Measurements from ENCODE around the gene ALG1.
"Not testable (repeated sequence)": the region's sequence is repeated elsewhere in the genome, so short reads cannot be mapped to it uniquely, and the experiment has no call there.

ALG1 gene

DNA sequence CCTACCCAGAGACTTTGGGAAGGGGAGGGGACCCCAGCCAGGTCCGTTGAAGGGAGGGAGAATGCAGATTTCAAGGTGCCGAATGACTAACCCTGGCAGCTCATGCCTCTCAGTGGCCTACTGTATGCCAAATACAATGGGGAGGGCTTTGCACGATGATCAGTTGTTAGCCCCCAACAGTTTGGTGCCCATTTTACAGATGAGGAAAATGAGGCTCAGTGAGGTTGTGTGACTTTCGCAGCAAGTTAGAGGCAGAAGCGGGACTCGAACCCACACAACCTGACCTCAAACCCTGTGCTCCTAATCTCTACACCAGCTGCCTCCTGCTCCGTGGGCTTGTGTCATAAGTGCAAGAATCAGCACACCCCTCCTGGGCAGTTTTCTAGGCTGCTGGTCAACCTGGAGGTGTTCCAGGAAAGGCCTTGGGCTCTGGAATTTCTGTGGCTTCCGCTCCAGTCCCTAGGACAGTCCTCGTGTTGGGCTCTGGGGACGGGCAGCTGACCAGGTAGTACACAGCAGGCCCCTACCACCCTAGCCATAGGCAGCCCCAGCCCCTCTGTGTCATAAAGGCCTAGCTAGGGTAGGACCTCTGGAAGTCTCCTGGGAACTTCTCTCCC, 26.0 kb upstream of the ALG1 start:
- no peak for DNase-seq

DNA sequence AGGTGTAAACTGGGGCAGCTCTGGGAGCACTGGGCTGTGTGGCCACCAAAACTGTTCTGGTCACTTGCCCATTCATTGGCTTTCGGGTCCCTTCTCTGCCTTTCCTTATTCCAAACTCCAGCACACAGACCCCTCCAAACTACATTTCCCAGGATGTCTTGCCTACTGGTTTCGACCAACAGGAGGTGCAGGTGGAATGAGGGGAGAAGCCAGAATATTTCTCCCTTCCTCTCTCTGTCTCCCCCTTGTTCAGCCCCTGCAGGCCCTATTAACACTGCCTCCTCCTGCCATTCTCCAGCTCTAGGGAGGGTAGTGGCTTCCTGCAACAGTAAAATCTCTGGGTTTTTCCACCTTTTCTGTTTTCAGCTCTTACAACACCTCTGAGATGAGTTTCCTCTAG, 24.7 kb upstream of the ALG1 start:
- DNase-seq: no peak

DNA sequence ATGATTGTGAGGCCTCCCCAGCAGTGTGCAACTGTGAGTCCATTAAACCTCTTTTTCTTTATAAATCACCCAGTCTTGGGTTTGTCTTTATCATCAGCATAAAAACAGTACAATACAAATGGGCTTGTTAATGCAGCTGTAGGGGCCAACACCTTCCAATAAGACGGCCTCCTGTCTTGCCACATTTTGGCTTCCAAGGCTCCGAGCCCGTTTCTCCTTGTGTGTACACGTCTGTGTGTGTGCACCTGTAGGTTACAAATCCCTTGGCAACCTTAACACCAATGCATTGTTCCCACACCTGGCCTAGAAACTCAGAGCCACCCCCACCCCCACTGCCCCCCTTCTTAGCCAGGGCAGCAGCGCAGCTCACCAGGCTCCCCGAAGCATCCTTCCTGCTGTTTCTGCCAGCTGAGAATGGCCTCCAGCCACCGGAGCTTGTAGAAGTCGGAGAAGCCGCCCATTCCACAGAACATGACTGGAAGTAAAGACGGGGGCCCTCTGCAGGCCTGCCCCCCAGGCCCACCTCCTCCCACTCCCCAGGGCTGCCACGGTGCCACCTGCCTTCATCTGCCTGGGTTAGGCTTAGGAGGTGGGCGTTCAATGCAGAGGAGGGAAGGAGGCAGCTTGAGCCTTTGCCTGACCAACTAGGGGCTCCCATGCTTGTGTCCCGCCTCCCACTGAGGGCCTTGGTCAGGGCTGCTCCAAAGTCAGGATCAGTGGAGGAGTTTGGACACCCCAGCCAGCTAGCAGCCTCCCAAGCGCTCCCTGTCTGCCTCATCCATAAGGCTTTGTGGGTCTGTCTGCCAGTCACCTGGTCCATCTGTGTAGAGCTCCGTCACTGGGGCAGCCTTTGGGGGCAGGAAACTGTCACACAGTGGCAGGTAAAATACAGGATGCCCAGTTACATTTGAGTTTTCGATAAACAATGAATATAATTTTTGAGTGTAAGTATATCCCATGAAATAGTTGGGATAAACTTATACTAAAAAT, 16.5 kb upstream of the ALG1 start:
- DNase-seq: no peak

DNA sequence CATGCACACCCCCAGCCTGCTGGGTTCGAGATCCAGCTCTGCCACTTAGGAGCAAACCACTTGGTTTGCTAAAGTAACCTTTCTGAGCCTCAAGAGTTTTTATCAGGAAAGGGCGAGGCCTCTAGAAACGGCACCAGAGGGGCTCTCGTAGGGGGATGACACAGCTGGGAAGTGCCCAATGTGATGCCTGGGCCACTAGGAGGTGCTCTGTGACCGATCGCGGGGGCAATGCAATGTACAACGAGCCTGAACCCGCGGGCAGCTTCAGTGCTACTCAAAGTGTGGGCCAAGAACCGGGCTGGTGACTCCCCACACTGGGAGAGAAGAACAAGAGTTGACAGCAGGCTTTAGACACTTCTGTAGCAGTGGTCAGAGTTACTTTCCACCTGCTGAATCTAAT, 15.3 kb upstream of the ALG1 start:
- DNase-seq: no peak

DNA sequence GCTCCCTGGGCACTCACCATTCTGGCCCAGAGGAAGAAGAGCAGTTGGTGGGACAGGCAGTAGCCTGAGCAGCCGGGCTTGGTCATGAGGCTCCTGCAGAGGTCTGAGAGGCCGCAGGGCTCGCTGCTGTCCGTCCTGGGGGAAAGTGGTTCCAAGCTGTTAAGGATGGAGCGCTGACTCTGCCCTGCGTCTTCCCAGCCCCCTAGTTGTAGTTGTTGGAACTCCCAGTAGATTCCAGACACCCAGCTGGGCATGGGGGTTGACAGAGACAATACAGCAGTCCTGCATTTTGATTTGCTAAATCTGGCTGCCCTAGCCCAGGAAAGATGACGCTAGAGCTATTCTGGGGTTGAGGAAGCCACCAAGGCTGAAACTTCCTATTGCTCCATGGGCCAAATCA, 13.2 kb upstream of the ALG1 start:
- no peak for DNase-seq

DNA sequence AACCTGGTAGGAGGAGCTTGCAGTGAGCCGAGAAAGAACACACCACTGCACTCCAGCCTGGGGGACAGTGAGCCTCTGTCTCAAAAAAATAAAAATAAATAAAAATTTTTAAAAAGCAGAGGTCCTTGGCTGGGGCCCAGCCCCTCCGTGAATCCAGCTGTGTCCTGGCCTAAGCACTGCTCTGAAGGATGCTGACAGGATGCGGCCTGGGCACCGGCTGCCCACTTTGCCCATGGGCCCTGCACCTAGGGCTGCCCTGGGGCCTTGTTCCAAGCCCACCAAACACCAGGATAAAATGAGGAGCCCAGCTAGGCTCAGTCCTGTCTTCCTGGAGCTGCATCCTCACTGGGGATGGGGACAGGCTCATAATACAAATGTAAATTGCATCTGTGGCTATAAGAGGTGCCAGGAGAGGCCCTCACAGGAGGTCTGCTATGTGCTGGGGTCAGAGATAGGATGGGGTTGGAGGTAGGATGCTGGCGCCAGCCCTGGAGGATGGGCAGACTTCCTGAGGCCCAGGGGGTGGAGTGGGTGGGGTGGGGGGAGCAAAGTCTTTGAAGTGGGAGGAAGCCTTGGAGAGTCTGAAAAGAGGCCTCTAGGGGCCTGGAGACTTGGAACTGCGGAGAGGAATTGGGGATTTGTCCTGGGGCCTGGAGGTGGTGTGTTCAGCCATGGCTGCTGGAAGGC, 12.1 kb upstream of the ALG1 start:
- DNase-seq: no peak

DNA sequence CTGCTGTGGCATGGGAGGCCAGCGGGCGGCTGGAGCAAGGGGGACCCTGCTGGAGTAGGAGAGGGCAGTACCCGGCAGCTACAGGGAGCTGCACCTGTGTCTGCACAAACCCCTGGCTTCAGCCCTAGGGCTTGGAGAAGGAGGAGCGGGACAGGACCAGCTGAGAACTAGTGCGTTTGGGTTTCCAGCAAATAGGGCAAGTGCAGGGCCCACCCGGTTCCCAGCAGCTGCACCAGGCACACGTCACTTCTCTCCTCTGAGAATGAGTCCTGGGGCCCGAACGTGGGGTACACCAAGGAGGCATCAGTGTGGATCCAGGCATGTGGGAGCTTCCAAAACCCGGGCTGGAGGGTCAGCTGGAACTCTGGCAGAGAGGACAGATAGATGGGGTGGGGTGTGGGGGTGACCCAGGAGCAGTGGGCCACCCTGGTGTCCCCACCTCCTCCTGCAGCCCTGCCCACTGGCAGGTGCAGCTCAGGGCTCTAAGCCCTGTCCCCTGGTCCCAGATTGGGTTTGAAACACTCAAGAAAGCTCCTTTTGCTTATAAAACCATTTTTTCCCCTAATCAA, 11.5 kb upstream of the ALG1 start:
- no peak for DNase-seq

DNA sequence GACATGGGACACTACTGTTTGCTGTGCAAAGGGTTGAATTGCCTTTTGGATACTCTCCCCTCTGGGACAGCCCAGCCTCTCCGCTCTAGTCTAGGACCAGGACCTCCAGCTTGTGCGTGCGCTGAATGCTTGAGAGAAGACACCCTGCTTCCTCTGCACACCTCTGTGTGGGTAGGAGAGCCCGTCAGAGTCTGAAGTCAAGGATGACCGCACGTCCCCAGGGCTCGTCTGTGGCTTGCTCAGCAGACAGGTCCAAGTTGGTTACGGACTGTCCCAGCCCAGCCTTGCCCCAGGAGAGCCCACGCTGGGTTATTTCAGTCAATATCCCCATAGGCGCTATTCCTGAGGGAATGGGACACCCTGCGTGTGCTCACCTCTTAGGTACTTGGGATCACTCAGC, 9.6 kb upstream of the ALG1 start:
- DNase-seq: no peak

DNA sequence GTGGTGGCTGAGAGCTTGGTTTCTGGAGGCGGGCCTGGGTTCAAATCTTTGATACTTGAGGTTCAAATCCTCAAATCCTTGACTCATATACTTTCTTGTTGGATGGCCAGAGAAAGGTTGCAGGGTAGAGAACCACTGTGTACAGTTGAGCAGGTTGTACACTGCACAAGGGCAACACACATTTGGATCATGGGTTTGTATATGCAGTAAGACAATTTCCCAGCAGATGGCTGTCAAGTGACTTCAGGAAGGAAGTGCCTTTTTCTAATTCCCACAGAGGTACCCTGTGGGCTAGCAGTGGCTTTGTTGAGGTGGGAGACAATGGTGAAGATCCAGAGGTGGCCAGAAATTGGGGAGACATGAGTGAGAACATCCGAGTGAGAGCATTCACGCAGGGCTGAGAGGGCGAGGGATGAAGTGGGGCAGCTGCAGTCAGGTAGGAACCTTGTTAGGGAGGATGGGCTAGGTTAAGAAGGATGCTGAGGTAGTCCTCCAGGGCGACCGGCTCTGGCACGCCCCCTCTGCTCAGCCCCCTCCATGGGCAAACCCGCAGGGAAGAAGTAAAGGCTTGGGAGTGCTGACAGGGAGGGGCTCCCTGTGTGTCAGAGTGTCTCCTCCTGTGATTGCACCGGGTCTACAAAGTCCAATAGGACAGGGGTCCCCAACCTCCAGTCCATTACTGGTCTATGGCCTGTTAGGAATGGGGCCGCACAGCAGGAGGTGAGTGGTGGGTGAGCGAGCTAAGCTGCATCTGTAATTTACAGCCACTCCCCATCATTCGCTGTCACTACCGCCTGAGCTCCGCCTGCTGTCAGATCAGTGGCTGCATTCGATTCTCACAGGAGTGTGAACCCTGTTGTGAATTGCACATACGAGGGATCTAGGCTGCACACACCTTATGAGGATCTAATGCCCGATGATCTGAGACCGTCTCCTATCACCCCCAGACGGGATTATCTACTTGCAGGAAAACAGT, 8.6 kb upstream of the ALG1 start:
- no peak for DNase-seq

DNA sequence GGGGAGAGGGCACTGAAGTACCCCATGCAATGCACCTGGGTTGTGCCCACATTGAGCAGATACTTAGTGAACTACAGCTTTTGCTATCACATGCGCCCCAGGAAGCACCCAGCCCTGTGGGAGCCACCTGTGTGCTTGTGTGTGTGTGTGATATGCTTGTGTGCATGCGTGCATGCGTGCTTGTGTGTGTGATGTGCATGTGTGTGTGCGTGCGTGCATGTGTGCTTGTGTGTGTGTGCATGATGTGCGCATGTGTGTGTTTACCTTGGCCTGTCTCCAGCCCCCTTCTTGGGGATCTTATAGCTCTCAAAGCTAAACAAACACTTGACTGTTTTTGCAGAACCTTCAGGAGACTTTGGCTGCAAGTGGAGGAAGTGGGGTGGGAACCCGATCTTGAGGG, 6.7 kb upstream of the ALG1 start:
- DNase-seq: no peak

DNA sequence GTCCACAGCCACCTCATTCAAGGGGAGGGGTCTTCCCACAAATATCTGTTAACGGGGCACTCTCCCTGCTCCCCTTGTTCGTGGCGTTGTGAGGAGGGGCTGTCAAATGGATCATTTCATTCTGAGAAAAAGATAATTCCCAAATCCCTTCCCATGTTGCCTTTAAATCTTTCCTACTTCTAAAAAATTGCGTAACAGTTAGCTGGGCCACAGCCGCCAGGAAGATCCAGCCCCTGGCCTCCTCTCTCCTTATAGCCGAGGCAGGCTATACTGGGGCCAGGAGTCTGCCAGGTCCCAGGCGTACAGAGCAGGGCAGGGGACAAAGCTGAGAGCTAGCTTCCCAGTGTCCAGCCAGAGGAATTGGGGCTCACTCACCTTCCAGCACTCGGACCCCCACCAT, 6.3 kb upstream of the ALG1 start:
- no peak for DNase-seq

DNA sequence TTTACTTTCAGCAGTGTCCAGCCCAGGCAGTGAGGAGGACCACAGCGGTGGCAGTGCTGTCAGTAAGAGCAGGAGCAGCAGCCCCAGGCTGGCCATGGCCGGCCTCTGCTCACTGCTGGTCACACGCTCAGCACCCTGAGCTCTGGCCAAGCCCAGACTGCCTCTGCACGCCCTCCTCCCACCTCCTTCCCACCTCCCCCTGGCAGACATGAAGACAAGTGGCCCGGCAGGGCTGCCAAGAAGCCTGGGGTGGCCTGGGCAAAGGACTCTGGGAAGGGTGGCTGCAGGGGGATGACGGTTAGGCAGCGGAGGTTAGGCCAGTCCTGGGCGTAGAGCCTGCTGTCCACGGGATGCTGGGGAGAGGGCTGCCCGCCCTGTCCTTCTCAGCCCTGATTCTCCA, 5.8 kb upstream of the ALG1 start, which contains the start of gene C16orf89:
TSS of gene C16orf89 (minus strand) at position 144 of the 400 bp plus-strand sequence. CDS start at position 96, 48 bp downstream.
- no peak for DNase-seq

DNA sequence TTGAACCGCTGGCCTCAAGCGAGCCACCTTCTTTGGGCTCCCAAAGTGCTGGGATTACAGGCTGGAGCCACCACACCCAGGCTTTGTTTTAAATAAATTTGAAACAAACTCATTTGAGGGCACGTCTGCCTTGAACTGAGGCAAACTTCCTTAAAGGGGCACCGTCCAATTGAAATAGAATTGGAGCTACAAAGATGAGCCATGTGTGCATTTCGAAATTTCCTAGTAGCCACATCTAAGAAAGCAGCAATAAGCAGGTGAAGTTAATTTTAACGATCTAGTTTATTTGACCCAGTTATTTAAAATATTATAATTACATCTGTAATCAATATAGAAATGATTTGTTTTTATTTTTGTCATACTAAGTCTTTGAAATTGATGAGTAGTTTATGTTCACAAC, 5.1 kb upstream of the ALG1 start:
- DNase-seq: no peak

DNA sequence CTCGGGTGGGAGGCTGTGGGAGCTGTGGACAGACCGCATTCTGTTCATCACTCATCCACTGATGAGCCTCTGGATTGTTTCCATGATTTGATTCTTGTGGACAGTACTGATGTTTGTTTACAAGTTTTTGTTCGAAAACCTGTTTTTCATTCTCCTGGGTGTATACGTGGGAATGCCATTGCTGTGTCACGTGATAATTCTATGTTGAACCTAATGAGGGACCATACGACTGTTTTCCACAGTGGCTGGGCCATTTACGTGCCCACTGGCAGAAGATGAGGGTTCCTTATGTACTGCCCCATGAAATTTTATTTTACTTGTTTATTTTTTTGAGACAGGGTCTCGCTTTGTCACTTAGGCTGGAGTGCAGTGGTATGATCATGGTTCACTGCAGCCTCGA, 2.6 kb upstream of the ALG1 start:
- no peak for DNase-seq

DNA sequence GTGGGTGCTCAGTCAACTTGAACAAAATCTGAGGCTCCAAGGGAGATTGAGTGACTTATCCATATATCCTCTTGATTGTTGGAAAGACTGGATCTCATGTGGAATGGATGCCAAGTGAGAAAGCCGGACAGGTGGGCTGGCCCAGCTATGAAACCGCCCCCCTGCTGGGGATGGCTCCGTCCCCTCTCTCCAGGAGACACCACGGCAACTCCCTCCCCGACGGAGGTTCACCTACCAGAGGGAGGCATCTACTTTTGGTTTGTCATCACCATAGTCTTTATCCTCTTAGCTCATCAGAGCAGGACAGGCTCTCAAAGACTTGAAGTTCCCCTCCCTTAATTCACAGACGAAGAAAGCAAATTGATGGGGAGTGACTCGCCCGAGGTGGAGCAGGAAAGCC, 1.8 kb upstream of the ALG1 start:
- no peak for DNase-seq

DNA sequence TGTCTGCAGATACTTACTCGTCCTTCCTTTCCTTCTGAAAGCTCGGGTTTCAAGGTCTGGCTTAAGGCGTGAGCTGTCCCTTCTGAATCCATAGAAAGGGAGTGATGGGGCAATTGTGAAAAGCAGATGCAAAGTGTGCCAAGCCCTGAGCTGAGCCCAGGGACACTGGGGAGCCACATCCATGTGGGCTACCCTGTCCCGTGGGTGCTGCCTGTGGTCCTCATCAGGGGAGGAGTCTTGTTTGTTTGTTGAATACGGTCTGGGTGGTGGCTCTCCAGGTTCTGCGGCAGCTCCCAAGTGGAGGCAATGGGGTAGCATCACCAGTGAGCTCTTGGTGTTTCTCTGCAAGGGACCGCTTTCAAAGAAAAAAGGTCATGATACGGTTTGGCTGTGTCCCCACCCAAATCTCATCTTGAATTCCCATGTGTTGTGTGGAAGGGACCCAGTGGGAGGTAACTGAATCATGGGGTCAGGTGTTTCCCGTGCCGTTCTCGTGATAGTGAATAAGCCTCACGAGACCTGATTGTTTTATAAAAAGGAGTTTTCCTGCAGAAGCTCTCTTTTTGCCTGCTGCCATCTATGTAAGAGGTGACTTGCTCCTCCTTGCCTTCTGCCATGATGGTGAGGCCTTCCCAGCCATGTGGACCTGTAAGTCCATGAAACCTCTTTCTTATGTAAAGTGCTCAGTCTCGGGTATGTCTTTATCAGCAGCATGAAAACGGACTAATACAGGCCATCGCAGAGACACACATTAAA, 1.0 kb upstream of the ALG1 start:
- no peak for DNase-seq

DNA sequence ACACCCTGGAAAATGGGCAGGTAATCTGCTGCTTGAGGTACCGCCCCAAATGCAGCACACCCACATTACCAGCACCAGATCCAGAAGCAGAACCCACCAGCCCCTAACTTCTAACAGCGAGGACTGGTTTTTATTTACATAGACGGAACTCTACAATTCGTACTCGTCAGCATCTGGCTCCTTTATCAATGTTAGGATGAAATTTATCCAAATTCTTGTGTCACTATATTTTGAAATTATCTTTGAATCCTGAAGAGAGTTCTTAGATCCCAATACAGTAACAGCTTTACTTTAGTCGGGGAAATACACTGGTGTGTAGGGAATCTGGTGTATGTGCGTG, 332 bp upstream of the ALG1 start:
- DNase-seq: no peak

DNA sequence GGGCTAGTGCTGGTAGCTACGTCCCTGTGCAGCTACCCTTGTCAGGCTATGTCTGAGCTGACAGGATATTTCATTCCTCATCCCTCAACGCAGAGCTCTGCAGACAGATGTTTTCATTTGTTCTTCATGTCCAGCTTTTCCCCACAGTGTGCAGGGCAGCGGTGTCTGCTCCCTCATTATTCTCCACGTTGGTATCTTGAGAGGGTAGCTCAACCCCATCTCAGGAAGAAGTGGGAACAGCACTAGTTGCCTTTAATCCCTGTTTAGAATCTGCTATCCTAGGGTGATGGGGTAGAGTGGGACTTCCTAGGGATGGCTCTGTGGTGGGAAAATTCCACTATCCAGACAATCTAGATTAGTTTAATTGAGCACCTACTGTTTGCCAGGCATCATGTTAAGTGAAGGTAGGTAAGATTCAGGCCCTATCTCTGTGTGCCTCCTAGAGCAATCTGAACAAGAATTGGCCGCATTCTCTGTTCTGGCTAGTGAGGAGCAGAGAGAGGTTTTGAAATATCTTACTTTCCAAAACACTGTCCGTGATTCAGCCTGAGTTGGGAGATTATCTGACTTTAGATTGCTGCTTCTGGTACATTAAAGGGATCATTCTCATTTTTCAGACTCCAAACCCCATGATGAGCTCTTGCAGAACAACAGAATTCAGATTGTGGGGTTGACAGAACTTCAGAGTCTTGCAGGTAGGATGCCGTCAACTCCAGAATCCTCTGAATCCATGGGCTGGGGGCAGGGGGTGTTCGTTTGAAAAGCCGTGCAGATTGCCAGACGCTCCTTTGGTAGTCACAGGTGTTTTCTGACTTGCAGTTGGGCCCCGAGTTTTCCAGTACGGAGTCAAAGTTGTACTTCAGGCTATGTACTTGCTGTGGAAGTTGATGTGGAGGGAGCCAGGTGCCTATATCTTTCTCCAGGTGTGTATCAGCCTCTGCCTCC, 963 bp downstream of the ALG1 start:
- no peak for DNase-seq

DNA sequence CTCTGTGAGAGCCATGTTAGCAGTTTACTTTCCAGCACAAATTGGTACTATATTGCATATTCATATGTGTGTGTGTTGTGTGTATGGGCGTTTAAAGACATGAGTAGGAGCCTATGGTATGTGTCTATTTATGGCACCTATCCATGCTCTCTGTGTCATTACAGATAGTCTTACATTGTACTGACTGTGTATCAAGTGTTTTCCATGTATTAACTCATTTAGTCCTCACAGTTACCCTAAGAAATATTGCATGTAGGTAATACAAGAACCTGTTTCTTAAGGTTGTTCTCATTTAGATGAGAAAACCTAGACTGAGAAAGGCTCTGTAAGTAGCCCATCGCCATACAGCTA, 1.6 kb downstream of the ALG1 start:
- no peak for DNase-seq

DNA sequence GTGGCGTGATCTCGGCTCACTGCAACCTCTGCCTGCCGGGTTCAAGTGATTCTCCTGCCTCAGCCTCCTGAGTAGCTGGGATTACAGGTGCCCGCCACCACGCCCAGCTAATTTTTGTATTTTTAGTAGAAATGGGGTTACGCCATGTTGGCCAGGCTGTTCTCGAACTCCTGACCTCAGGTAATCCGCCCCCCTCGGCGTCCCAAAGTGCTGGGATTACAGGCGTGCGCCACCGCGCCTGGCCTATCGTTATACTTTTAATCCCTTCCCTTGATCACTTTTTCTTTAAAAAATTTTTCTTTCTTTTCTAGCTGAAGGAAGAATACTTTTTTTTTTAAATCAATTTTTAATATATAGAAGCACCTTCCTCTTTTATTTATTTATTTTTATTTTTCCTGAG, 2.1 kb downstream of the ALG1 start:
- not testable (repeated sequence) for DNase-seq

DNA sequence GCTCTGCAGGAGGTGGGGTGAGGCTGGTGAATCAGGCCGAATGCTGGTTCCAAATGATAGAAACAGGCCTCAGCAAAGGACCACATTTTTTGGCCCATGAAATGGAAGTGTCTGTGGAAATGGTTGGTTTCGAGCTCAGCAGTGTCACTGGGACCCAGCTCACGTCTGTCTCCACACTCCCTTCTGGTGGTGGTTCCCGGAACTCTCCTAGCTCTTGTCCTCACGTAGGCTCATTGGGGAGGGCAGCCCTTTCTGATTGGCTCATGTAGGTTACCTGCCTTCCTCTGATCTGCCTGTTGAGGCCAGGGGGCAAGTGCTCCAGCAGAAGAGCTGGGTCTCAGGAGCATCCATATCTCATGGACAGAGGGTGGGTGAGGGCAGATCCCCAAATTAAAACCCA, 4.0 kb downstream of the ALG1 start:
- no peak for DNase-seq

All from NCI-H1694 treated with DMSO at 0.1 percent for 48 hours (cell line).